GM23338 (cell line): ENCODE data around the gene FICD.

Experiments used
- CTCF ChIP-seq, 2 experiments: fragments of 200-600 bp in 1 of 2; sonication (generic) in 1 of 2; conservative IDR thresholded peaks; 2 replicates each; pipeline versions ENCODE4 v1.5.1 to v1.6.1; 2016 to 2017; ENCODE audit warnings: antibody characterized with exemption in 2 of 2, low read depth in 2 of 2, mild to moderate bottlenecking in 2 of 2, moderate library complexity in 1 of 2
- EZH2 ChIP-seq: fragments of 200-600 bp; sonication (generic); IDR thresholded peaks from one replicate; pipeline ENCODE4 v1.8.0; 2017; ENCODE audit warnings: antibody characterized with exemption, mild to moderate bottlenecking, low read depth; ENCODE audit not compliant: unreplicated experiment
- REST ChIP-seq: IDR thresholded peaks from one replicate; pipeline ENCODE4 v1.6.1; 2018; ENCODE audit warnings: antibody characterized with exemption; ENCODE audit not compliant: unreplicated experiment

- TF ChIP-seq CTCF (conservative IDR thresholded peaks at IDR 0.05; ENCODE audit: low read depth in 2 of 2) = no peak
- no peak for TF ChIP-seq EZH2
- no peak for TF ChIP-seq REST
These were observed 50.9 kb downstream of the FICD start for GRCh38 chr12:108565976-108566375.
